Measurements from ENCODE around the gene RABGEF1.
"Not testable (repeated sequence)": the region's sequence is repeated elsewhere in the genome, so short reads cannot be mapped to it uniquely, and the experiment has no call there.

RABGEF1 gene

GRCh38 chr7:66739477-66739876 lies 1.1 kb upstream of the RABGEF1 start:
- no peaks in the 10 kb centered on the region for H3K27me3 ChIP-seq (ENCODE audit: insufficient read depth, low read depth)
- H3K4me2 ChIP-seq, result peak overlapping the region; percentile 87
- peak overlapping the region; percentile 89; the same call in 1 of the 2 replicates for H2AFZ ChIP-seq (ENCODE audit: low read depth)
- TF ChIP-seq, protein P1, sequence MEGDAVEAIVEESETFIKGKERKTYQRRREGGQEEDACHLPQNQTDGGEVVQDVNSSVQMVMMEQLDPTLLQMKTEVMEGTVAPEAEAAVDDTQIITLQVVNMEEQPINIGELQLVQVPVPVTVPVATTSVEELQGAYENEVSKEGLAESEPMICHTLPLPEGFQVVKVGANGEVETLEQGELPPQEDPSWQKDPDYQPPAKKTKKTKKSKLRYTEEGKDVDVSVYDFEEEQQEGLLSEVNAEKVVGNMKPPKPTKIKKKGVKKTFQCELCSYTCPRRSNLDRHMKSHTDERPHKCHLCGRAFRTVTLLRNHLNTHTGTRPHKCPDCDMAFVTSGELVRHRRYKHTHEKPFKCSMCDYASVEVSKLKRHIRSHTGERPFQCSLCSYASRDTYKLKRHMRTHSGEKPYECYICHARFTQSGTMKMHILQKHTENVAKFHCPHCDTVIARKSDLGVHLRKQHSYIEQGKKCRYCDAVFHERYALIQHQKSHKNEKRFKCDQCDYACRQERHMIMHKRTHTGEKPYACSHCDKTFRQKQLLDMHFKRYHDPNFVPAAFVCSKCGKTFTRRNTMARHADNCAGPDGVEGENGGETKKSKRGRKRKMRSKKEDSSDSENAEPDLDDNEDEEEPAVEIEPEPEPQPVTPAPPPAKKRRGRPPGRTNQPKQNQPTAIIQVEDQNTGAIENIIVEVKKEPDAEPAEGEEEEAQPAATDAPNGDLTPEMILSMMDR (conservative IDR thresholded peaks at IDR 0.05; ENCODE audit: low read depth, low read length), result no peak
- peaks cover 10% of the 10 kb centered on the region for H3K4me1 ChIP-seq (ENCODE audit: low read depth, poor library complexity, severe bottlenecking)
- no peak overlapping the region; the same call in 1 of the 2 replicates for H3K9ac ChIP-seq
- no peak overlapping the region for H3K4me3 ChIP-seq (IDR thresholded peaks at IDR 0.05; ENCODE audit: insufficient read depth, low read depth, low read length)
- H3K79me2 ChIP-seq (ENCODE audit: insufficient read depth, low read depth), result peaks cover 33% of the 10 kb centered on the region; the same call in 1 of the 2 replicates
- no peaks in the 10 kb centered on the region for H3K36me3 ChIP-seq (ENCODE audit: insufficient read depth)
- no peaks in the 10 kb centered on the region for H4K20me1 ChIP-seq (ENCODE audit: insufficient read depth)
- H3K27ac ChIP-seq, result peak overlapping the region; percentile 67; the same call in 1 of the 2 replicates

- TF ChIP-seq, protein P1 (conservative IDR thresholded peaks at IDR 0.05; ENCODE audit: low read depth, low read length), result no peak
- Histone ChIP-seq H3K79me2 (ENCODE audit: insufficient read depth, low read depth) (peaks cover 33% of the 10 kb centered on the region; the same call in 1 of the 2 replicates), H3K27me3 (ENCODE audit: insufficient read depth, low read depth) (no peaks in the 10 kb centered on the region), H3K4me1 (ENCODE audit: low read depth, poor library complexity, severe bottlenecking) (peaks cover 10% of the 10 kb centered on the region), H3K4me2 (peak overlapping the region; percentile 87), H3K9ac (peak overlapping the region; percentile 60), H4K20me1 (ENCODE audit: insufficient read depth) (no peaks in the 10 kb centered on the region), H2AFZ (ENCODE audit: low read depth) (peak overlapping the region; percentile 89), H3K36me3 (ENCODE audit: insufficient read depth) (no peaks in the 10 kb centered on the region), H3K4me3 (IDR thresholded peaks at IDR 0.05; ENCODE audit: insufficient read depth, low read depth, low read length) (no peak overlapping the region), H3K27ac (peak overlapping the region; percentile 67)
These were observed 606 bp upstream of the RABGEF1 start for GRCh38 chr7:66739953-66740301.

- peak overlapping the region; percentile 58 for H3K4me2 ChIP-seq
- H3K4me1 ChIP-seq (ENCODE audit: low read depth, poor library complexity, severe bottlenecking); H3K36me3 ChIP-seq (ENCODE audit: insufficient read depth); H3K4me3 ChIP-seq (IDR thresholded peaks at IDR 0.05; ENCODE audit: insufficient read depth, low read depth, low read length); H4K20me1 ChIP-seq (ENCODE audit: insufficient read depth); H3K27me3 ChIP-seq (ENCODE audit: insufficient read depth, low read depth): not testable (repeated sequence)
- H3K27ac ChIP-seq, result peak overlapping the region; percentile 67
- H3K79me2 ChIP-seq (ENCODE audit: insufficient read depth, low read depth), result peaks cover 33% of the 10 kb centered on the region; the same call in 1 of the 2 replicates
- peak overlapping the region; percentile 89 for H2AFZ ChIP-seq (ENCODE audit: low read depth)
- H3K9ac ChIP-seq, result peak overlapping the region; percentile 60
These were observed 612 bp downstream of the RABGEF1 start for GRCh38 chr7:66740980-66741709.

DNA sequence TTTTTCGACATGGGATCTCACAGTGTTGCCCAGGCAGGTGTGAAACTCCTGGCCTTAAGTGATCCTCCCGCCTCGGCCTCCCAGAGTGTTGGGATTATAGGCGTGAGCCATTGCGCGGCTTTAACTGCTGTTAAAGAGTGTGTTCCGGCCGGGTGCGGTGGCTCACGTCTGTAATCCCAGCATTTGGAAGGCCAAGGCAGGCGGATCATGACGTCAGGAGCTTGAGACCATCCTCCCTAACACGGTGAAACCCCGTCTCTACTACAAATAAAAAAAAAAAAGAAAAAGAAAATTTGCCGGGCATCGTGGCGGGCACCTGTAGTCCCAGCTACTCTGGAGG lies 1.1 kb downstream of the RABGEF1 start:
- H3K27ac ChIP-seq, result peak overlapping the region; percentile 67; the same call in 1 of the 2 replicates
- H3K79me2 ChIP-seq (ENCODE audit: insufficient read depth, low read depth), result peaks cover 35% of the 10 kb centered on the region
- peaks cover 10% of the 10 kb centered on the region for H3K4me1 ChIP-seq (ENCODE audit: low read depth, poor library complexity, severe bottlenecking)

DNA sequence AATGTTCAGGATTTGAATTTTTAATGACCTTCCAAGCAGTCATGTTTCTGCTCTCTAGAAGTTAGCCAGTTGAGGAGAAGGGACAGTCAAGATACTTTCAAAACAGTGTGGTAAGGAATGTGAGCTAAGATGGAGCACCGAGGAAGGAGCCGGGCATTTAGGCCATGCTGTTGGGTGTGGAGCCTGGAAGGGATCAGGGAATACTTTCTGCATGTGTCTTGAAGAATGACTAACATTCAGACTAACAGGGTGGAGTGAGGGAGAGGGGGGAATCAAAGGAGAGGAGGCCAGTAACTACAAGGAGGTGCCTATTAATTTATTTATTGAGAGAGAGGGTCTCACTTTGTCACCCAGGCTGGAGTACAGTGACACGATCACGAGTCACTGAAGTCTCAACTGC lies 1.8 kb downstream of the RABGEF1 start:
- not testable (repeated sequence) for H3K27me3 ChIP-seq (ENCODE audit: insufficient read depth, low read depth); H3K27ac ChIP-seq; H3K36me3 ChIP-seq (ENCODE audit: insufficient read depth); H3K4me2 ChIP-seq; H4K20me1 ChIP-seq (ENCODE audit: insufficient read depth); H3K9ac ChIP-seq; H3K4me3 ChIP-seq (IDR thresholded peaks at IDR 0.05; ENCODE audit: insufficient read depth, low read depth, low read length); H3K4me1 ChIP-seq (ENCODE audit: low read depth, poor library complexity, severe bottlenecking); H2AFZ ChIP-seq (ENCODE audit: low read depth)
- H3K79me2 ChIP-seq (ENCODE audit: insufficient read depth, low read depth), result peaks cover 41% of the 10 kb centered on the region

More for the DNA sequence above, 1.1 kb downstream of the RABGEF1 start:
- H2AFZ ChIP-seq (ENCODE audit: low read depth), result no peak overlapping the region
- H3K4me2 ChIP-seq, result peak overlapping the region; percentile 58
- H4K20me1 ChIP-seq (ENCODE audit: insufficient read depth), result no peaks in the 10 kb centered on the region
- no peaks in the 10 kb centered on the region for H3K36me3 ChIP-seq (ENCODE audit: insufficient read depth)
- TF ChIP-seq, protein P1 (conservative IDR thresholded peaks at IDR 0.05; ENCODE audit: low read depth, low read length), result no peak
- no peaks in the 10 kb centered on the region for H3K27me3 ChIP-seq (ENCODE audit: insufficient read depth, low read depth)
- peak overlapping the region; percentile 60; the same call in 1 of the 2 replicates for H3K9ac ChIP-seq
- no peak overlapping the region for H3K4me3 ChIP-seq (IDR thresholded peaks at IDR 0.05; ENCODE audit: insufficient read depth, low read depth, low read length)
